H54 (cell line): ENCODE measurements around the gene COQ8A.

Experiments used
- DNase-seq: peaks from one replicate; pipeline ENCODE4 v3.0.0; 2011; ENCODE audit warnings: low spot score, mixed read lengths; ENCODE audit not compliant: insufficient read length
- FAIRE-seq: peaks from 3 replicates; lab custom pipeline; 2011; peaks lifted over from hg19 to GRCh38; lab: Jason Lieb, UNC
- POLR2A ChIP-seq: IDR thresholded peaks from 2 replicates; pipeline ENCODE4 v1.6.1; 2011; ENCODE audit warnings: low read depth, mild to moderate bottlenecking, low read length

COQ8A gene

DNA sequence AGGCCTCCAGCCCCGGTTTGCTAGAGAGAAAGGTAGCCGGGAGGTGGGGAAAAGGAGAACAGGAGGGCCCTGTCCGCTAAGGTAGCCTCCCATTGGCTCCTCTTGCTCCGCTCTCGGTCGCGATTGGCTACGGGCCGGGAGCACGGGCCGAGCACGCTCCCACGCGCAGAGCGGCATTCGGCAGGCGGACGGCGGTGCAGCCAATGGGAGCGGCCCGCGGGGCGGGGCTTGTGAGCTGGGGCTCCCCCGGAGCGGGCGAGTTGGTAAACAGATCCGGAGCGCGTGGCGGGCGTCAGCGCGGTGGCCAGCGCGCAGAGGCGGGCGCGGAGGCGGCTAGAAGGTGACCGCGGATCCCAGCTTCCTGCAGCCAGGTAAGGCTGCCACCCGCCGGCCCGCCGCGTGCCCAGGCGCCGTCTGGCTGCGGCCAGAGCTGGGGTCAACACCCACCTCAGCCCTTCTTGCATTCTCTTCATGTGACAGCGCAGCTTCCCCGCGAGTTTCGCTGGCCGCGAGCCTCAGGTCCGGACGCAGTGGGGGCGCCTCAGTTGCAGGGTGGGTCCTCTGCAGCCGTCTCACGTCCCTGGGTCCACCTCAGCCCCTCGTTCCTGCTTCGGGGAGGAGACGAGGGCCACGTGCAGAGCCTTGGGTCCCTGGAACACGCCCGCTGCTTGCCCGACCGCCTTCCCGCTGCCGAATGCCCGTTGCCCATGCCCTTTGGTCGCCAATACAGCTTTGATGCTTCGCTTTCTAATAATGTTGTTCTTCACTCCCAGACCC is at the start of gene COQ8A:
Gene COQ8A, plus strand, starts transcription at position 266 of the 777 bp plus-strand sequence. CDS start 21,092 bp downstream, outside the sequence.
- FAIRE-seq = peak; percentile 62
- DNase-seq = peak; percentile 94
- peak; percentile 33 for TF ChIP-seq POLR2A

DNA sequence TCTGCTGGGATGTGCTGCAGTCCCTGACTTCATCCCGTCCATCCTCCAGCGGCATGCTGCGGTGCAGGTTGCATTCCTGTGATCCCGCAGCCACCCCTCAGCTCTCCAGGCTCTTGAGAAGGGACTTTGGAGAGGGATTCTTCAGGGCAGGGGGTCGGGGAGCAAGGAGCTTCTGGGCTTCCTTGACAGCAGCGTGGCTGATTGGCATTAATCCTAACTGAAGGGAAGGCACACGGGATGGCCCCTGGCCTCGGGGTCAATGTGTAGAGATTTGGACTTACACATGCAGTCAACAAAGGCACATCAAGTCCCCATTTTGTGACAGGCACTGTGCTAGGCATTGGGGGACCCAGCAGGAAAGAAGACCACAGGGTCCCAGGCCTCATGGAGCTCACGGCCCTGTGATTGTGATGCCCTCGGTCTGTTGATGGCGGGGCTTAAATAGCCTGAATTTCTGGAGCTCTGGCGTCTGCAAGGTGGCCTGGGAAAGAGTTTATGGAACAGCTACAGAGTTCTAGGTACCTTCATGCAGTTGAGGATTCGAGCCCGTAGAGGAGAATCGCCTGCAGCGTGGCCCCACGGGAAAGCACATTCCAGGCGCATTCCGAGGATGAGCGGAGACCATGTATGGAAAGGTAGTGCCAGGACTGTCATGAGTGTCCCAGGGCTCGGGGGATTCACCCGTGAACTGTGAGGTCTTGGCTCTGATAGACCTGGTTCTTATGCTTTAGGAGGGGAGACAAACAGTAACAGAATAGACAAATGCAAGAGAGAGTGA is 49.6 kb upstream of the COQ8A start:
- TF ChIP-seq POLR2A = no peak
- FAIRE-seq (no peak), DNase-seq (no peak)

DNA sequence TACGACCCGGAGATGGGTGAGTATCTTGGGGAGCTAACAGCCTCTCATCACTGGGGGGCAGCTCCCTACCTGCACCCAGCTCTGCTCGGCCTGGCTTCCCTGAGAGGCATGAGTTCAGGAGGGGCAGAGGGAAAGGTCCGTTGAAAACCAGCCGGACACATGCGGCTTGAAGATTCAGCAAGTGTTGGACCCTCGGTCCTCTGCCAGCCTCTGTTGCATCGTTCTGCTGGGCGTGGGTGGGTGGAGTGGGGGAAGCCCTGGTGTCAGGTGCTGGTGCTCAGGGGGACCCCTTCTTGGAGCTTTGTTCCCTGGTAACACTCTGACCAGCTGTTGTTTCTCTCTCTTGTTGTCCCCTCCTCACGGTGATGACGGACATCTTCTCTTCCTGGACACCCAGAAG is 48.7 kb upstream of the COQ8A start:
- DNase-seq (no peak), FAIRE-seq (no peak)
- TF ChIP-seq POLR2A = no peak

DNA sequence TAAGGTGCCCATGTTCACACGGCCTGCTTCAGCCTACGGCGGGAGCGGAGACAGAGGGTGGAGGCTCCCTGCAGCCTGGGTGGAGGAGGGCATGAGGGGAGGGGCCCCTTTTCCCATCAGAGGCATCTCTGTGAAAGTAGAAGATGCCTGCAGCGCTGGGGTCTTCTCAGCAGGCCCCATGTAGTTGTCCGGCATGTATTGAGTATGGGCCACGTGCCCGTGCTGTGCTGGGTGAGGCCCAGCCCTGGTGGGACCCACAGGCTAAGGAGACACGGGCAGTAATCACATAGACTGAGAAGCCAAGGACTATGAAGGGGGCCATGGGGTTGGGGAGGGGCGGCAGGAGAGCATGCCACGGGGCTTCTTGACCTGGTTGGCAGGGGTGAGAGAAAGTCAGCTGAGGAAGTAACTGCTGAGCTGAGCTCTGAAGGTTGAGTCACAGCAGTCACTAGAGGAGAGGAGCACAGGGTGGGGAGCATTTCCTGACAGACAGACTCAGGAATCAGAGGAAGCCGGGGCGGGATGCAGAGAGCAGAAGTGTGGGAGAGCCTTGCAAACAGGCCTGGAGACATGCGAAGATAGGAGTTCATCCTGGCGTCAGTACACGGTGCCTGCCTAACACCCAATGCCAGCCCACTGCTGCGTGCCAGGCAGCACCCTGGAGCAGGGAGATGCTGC is 48.1 kb upstream of the COQ8A start:
- peak; percentile 40 for DNase-seq
- FAIRE-seq = no peak
- no peak for TF ChIP-seq POLR2A

DNA sequence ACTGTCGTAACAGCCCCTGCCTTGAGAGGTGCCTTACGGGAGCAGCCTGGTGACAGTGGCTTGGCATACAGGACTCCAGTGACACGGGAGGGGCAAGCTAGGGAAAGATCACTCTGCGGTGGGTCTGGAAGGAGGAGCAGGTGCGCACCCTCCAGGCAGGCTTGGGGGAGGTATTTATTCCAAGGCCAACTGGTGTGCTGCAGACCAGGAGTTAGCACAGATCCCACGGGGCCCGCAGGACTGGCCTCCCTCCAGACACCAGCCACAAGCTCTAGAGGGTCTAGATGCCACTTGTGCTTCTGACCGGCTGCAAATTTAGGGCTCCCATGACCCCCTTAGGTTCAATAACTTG is 47.6 kb upstream of the COQ8A start:
- TF ChIP-seq POLR2A = no peak
- FAIRE-seq (no peak), DNase-seq (no peak)

DNA sequence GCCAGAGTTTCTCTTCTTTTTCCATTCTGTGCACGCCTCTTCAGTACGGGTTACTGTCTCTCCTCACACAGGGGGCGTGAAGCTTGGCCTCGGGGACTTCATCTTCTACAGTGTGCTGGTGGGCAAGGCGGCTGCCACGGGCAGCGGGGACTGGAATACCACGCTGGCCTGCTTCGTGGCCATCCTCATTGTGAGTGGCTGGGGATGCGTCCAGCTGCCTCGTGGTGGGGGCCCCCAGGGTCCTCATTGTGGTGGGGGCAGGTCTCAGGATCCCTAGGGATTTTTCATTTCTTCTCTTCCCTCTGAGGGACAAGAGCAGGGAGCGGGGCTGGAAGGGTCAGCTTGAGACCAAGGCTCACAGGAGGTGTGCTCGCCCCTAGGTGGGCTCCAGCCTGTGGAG is 46.2 kb upstream of the COQ8A start:
- DNase-seq = no peak
- no peak for FAIRE-seq
- TF ChIP-seq POLR2A = no peak

DNA sequence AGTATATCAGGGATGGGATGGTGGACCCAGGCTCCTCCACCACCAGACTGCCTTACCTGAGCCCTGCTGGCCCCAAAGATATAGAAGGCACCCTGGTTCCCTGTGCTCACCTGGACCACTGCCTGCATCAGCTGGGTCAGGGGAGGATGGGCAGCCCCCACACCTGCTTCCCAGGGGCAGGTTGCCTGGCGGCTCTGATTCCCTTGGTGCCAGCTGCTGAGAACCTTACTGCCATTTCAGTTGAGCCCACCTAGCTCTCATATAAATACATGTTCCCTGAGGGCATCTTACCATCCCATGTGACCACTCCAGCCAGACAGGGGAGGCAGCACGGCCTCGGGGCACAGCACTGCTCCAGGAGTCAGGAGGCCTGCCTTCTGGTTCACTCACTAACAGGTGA is 45.3 kb upstream of the COQ8A start:
- TF ChIP-seq POLR2A = no peak
- no peak for FAIRE-seq
- DNase-seq = no peak

DNA sequence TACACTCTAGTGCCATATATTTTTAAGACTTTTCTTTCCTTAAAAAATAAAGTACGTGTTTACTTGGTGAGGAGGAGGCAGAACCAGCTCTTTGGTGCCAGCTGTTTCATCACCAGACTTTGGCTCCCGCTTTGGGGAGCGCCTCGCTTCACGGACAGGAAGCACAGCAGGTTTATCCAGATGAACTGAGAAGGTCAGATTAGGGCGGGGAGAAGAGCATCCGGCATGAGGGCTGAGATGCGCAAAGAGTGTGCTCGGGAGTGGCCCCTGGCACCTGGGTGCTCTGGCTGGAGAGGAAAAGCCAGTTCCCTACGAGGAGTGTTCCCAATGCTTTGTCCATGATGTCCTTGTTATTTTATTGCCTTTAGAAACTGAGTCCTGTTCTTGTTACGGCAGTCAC is 44.5 kb upstream of the COQ8A start:
- DNase-seq (no peak), FAIRE-seq (no peak)
- TF ChIP-seq POLR2A = no peak

DNA sequence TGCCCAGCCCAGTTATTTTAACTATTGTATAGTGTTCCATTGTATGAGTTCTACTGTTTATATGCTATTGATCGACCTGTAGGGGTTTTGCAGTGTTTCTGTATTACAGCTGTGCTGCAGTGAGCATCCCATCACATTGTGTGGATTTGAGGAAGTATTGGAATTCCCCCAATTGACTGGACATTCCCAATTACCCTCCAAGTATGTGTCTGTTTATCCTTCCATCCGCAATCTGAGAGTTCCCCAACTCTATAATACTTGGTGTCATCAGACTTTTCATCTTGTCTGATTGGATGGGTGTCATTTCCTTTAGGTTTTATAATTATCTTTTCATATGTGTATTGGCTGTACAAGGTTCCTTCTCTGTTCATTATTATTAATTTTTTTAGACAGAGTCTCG is 41.8 kb upstream of the COQ8A start:
- TF ChIP-seq POLR2A = no peak
- DNase-seq = no peak
- FAIRE-seq = no peak

DNA sequence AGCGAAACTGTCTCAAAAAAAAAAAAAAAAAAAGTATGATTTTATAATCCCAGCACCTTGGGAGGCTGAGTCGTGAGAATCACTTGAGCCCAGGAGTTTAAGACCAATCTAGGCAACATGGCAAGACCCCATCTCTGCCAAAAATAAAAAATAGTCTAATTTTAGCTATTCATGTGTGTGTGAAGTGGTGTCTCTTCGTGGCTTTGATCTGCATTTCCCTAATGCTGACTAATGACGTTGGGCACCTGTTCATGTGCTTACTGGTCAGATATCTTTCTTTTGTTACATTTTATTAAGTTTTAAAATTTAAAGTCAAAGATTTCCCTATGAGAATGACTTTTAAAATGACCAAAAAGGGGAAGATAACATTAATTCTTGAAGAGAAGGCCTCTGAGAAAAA is 38.7 kb upstream of the COQ8A start:
- TF ChIP-seq POLR2A = no peak
- DNase-seq = no peak
- FAIRE-seq = no peak

DNA sequence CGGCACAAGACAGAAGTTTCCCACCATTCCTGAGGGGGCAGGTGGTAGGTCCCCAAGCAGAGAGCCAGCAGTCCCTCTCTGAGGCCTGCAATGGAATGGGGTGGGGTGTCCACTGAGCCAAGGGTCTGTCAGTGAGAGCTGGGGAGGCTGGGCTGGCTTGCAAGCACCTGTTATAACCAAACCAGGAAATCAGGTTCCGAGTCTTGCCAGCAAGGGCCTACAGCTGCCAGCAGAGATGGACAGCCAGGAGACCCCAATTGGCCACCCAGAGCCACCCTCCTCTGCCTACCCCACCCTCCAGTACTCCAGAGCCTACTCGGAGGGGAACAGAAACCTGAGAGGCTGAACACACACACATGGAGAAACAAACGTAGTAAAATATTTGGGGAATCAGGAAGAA is 37.5 kb upstream of the COQ8A start:
- FAIRE-seq = no peak

DNA sequence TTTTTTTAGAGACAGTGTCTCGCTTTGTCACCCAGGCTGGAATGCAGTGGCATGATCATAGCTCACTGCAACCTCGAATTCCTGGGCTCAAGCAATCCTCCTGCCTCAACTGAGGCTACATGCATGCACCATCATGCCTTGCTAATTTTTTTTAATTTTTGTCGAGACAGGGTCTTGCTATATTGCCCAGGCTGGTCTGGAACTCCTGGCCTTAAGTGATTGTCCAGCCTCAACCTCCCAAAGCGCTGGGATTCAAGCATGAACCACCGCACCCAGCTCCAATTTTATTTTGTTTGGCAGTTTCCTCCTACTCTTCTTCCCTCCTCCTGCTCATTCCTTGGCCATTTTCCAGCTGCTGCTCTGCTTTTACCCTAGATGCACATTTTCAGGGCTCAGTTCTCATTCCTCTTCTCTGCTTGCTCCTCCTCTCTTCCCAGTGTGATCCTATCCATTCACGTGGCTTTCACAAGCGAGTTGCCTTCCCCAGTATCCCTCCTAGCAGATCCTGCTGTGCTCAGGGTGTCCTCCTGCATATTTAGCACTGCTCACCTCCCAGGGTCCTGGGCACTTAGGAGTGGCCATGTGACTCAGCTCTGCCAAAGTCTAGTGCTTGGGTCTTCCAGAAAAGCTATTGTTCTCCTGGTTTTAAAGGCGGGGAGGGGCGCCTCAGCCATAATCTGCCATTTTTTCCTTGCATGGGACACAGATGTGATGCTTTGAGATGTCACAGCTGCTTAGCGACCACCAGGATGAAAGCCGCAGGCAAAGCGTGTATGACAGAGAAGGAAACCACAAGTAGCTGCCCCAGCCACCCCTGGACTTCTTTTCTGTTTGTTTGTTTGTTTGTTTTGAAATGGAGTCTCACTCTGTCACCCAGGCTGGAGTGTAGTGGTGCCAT is 36.0 kb upstream of the COQ8A start:
- FAIRE-seq = no peak
- DNase-seq = no peak
- TF ChIP-seq POLR2A = no peak

More for the DNA sequence above, 37.5 kb upstream of the COQ8A start:
- TF ChIP-seq POLR2A = no peak
- no peak for DNase-seq

DNA sequence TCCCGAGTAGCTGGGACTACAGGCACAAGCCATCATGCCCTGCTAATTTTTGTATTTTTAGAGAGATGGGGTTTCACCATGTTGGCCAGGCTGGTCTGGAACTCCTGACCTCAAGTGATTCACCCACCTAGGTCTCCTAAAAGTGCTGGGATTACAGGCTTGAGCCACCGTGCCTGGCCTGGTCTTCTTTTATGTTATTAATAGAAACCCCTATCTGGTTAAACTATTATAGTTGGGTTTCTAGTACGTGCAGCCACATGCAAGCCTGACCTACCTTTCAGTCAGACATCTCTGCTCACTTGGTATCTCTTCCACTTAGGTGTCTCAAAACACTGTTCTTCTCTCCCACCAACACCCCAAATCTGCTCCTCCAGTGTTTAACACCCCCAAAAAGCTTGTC is 35.3 kb upstream of the COQ8A start:
- DNase-seq = no peak
- TF ChIP-seq POLR2A = no peak
- FAIRE-seq = no peak
